Uterus (tissue), 4 donors: ENCODE measurements around the gene NRBP1. TPM values are rescaled to one million over a fixed set of nuclear protein-coding genes. Genes with fewer than 3 reads are reported as not detected.

Source experiments
- DNase-seq, 2 donors: peaks; one replicate each; pipeline ENCODE4 v3.0.0-alpha.2; 2019 to 2020
- H3K27ac ChIP-seq, 2 donors: fragments of 200-600 bp; sonication (generic); 1 replicate in 1 of 2; 2 replicates in 1 of 2; pipeline ENCODE4 v1.5.1; 2016 to 2018
- H3K27me3 ChIP-seq, 2 donors: fragments of 200-600 bp; sonication (generic); one replicate each; pipeline ENCODE4 v1.5.1; 2018 to 2019; ENCODE audit warnings: control low read depth in 1 of 2
- H3K36me3 ChIP-seq, 2 donors: fragments of 200-600 bp; sonication (generic); one replicate each; pipeline ENCODE4 v1.5.1; 2019; ENCODE audit warnings: control low read depth in 1 of 2
- H3K4me1 ChIP-seq, 2 donors: fragments of 200-600 bp; sonication (generic); one replicate each; pipeline ENCODE4 v1.5.1; 2018 to 2019; ENCODE audit warnings: control low read depth in 1 of 2
- H3K4me3 ChIP-seq, 2 donors: fragments of 200-600 bp; sonication (generic); 1 replicate in 1 of 2; 2 replicates in 1 of 2; pipeline ENCODE4 v1.5.1; 2018 to 2019; ENCODE audit warnings: mild to moderate bottlenecking in 1 of 2
- H3K9me3 ChIP-seq, 2 donors: fragments of 200-600 bp; sonication (generic); one replicate each; pipeline ENCODE4 v1.5.1; 2019; ENCODE audit warnings: control low read depth in 1 of 2
- POLR2A ChIP-seq, 2 donors: fragments of 450-650 bp; IDR thresholded peaks; one replicate each; pipeline ENCODE4 v1.6.1; 2016; ENCODE audit warnings: antibody characterized with exemption in 2 of 2, mild to moderate bottlenecking in 1 of 2, moderate library complexity in 1 of 2
- intact Hi-C: fragments of 100-400 bp; cut with DNase I; formaldehyde crosslinking; loops from one replicate; pipeline ENCODE4 v1.15.1; 2023; ENCODE audit warnings: low total_unique reads
- total RNA-seq, 4 donors: library from RNA; depleted of rRNA in 3 of 4; stranded (reverse); fragments of >200 nt in 3 of 4; gene quantifications; one replicate each; pipeline versions ENCODE4 v1.1.0 to v1.2.4, GENCODE V29; 2014 to 2023
- TF ChIP-seq, protein P1 (sequence below), 4 experiments: fragments of 200-600 bp in 2 of 4; fragments of 450-650 bp in 2 of 4; sonication (generic) in 2 of 4; IDR thresholded peaks; one replicate each; pipeline ENCODE4 v1.5.1; 2016 to 2019; ENCODE audit warnings: antibody characterized with exemption in 4 of 4, mild to moderate bottlenecking in 2 of 4, moderate library complexity in 1 of 4
- donor health status: DM: yes; HTN: yes; CAD: no.

NRBP1 gene
- total RNA-seq, 4 donors from 2014 or later: 57.6 to 148 (median 83.5) TPM

GRCh38 chr2:27446057-27446456, 17.6 kb downstream of the NRBP1 start:
- H3K27ac ChIP-seq: no peak overlapping the region
- TF ChIP-seq, protein P1, sequence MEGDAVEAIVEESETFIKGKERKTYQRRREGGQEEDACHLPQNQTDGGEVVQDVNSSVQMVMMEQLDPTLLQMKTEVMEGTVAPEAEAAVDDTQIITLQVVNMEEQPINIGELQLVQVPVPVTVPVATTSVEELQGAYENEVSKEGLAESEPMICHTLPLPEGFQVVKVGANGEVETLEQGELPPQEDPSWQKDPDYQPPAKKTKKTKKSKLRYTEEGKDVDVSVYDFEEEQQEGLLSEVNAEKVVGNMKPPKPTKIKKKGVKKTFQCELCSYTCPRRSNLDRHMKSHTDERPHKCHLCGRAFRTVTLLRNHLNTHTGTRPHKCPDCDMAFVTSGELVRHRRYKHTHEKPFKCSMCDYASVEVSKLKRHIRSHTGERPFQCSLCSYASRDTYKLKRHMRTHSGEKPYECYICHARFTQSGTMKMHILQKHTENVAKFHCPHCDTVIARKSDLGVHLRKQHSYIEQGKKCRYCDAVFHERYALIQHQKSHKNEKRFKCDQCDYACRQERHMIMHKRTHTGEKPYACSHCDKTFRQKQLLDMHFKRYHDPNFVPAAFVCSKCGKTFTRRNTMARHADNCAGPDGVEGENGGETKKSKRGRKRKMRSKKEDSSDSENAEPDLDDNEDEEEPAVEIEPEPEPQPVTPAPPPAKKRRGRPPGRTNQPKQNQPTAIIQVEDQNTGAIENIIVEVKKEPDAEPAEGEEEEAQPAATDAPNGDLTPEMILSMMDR (IDR thresholded peaks at IDR 0.05): no peak
- TF ChIP-seq POLR2A (IDR thresholded peaks at IDR 0.05): no peak
- H3K9me3 ChIP-seq: no peaks in the 10 kb centered on the region
- H3K27me3 ChIP-seq: no peaks in the 10 kb centered on the region
- H3K4me1 ChIP-seq: no peaks in the 10 kb centered on the region
- DNase-seq: no peak
- intact Hi-C loops: no loop called here
- H3K4me3 ChIP-seq: no peak overlapping the region
- H3K36me3 ChIP-seq: no peaks in the 10 kb centered on the region

GRCh38 chr2:27448381-27448780, 19.9 kb downstream of the NRBP1 start:
- Histone ChIP-seq H3K4me3 (no peak overlapping the region), H3K36me3 (no peaks in the 10 kb centered on the region), H3K27me3 (no peaks in the 10 kb centered on the region), H3K9me3 (no peaks in the 10 kb centered on the region), H3K27ac (no peak overlapping the region), H3K4me1 (no peaks in the 10 kb centered on the region)
- no peak for TF ChIP-seq POLR2A (IDR thresholded peaks at IDR 0.05)
- TF ChIP-seq, protein P1 (IDR thresholded peaks at IDR 0.05): no peak
- intact Hi-C loops: no loop called here
- no peak for DNase-seq

GRCh38 chr2:27451095-27451494, 22.7 kb downstream of the NRBP1 start:
- no peak for TF ChIP-seq POLR2A (IDR thresholded peaks at IDR 0.05)
- TF ChIP-seq, protein P1 (IDR thresholded peaks at IDR 0.05): no peak
- H3K27ac ChIP-seq: no peak overlapping the region
- no peaks in the 10 kb centered on the region for H3K36me3 ChIP-seq
- H3K4me1 ChIP-seq: no peaks in the 10 kb centered on the region
- no peaks in the 10 kb centered on the region for H3K9me3 ChIP-seq
- H3K4me3 ChIP-seq: no peak overlapping the region
- intact Hi-C loops: no loop called here
- no peak for DNase-seq
- no peaks in the 10 kb centered on the region for H3K27me3 ChIP-seq

GRCh38 chr2:27453968-27454367, 25.5 kb downstream of the NRBP1 start:
- H3K9me3 ChIP-seq: no peaks in the 10 kb centered on the region
- H3K4me3 ChIP-seq: no peak overlapping the region
- no peaks in the 10 kb centered on the region for H3K4me1 ChIP-seq
- intact Hi-C loops: no loop called here
- no peak for DNase-seq
- TF ChIP-seq, protein P1 (IDR thresholded peaks at IDR 0.05): no peak
- TF ChIP-seq POLR2A (IDR thresholded peaks at IDR 0.05): no peak
- H3K27me3 ChIP-seq: no peaks in the 10 kb centered on the region
- H3K27ac ChIP-seq: no peak overlapping the region
- no peaks in the 10 kb centered on the region for H3K36me3 ChIP-seq

DNA sequence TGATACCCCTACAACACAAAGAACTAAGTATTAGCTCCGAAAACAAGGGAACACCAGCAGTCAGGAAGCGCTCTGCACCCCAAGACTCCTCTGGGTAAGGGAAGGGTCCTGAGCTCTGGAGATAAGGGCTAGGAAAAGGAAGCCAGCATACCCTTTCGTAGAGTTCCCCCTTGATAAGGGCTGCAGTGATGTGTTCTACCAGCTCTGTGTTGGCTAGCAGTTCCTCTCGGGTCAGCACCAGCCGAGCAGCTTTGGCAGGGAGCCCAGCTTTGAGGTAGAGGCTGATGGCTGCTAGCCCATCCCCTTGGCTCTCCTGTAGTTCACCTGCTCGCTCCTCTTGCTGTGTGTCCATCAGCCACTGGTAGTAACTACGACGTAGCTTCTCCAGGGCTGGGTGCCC, 32.7 kb downstream of the NRBP1 start:
- intact Hi-C loops: no loop called here
- Histone ChIP-seq H3K36me3 (no peaks in the 10 kb centered on the region), H3K4me3 (no peak overlapping the region), H3K27me3 (no peaks in the 10 kb centered on the region), H3K27ac (no peak overlapping the region), H3K4me1 (no peaks in the 10 kb centered on the region), H3K9me3 (no peaks in the 10 kb centered on the region)
- DNase-seq: no peak
- TF ChIP-seq, protein P1 (IDR thresholded peaks at IDR 0.05): no peak
- no peak for TF ChIP-seq POLR2A (IDR thresholded peaks at IDR 0.05)
